ENCODE data around the gene CST11.

- no peak for TF ChIP-seq CTCF (IDR thresholded peaks at IDR 0.05)
- TF ChIP-seq POLR2AphosphoS5 (IDR thresholded peaks at IDR 0.05): no peak
- TF ChIP-seq POLR2A (IDR thresholded peaks at IDR 0.05): no peak
Observed at GRCh38 chr20:23484081-23484480, 31.4 kb upstream of the CST11 start.
